GM18870 (cell line): ENCODE data around the gene TBX15.

ENCODE experiments used
- ATAC-seq: cut with Tn5 transposase; IDR thresholded peaks from one replicate; pipeline ENCODE4 v1.9.1; 2021; ENCODE audit warnings: moderate library complexity; ENCODE audit not compliant: unreplicated experiment

The TBX15 gene

GRCh38 chr1:119002028-119002686, 14.0 kb upstream of the TBX15 start:
- ATAC-seq = no peak

DNA sequence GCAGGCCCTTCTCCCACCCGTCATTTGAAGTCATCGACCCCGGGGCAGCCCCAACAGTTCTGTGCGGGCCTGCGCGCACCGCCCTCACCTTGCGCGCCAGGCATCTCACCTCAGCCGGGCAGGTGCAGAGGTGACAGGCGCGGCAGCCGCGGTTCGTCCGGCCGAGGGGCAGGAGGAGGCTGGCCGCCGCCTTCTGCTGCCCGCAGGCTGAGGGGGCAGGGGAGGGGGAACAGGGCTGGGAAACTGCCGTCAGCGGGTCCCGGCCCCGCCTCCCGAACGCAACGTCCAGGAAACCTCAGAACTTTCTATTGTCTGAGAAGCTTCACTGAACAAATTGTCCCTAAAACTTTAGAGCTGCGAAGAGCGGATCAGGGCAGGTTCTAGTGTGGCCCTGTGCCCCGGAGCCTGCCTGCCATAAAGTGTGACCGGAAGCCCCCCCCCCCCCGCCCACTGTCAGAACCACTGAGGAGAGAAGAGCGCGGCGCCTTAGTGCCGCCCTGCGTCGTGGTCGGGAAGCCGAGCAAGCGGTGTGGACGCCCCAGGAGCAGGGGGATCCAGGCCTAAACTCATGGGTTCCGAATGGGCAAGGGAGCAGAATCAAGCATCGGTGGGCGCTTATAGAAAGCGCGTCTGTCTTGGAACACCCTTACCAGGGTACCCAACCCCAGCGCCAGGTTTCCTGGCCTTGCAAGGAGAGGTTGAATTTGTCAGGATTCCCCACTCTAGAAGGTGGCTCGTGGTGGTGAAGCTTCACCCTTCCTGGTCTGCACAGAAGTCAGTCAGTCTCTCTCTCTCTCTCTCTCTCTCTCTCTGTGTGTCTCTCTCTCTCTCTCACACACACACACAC, 13.3 kb upstream of the TBX15 start:
- no peak for ATAC-seq

GRCh38 chr1:119000371-119001180, 12.4 kb upstream of the TBX15 start:
- ATAC-seq = no peak

DNA sequence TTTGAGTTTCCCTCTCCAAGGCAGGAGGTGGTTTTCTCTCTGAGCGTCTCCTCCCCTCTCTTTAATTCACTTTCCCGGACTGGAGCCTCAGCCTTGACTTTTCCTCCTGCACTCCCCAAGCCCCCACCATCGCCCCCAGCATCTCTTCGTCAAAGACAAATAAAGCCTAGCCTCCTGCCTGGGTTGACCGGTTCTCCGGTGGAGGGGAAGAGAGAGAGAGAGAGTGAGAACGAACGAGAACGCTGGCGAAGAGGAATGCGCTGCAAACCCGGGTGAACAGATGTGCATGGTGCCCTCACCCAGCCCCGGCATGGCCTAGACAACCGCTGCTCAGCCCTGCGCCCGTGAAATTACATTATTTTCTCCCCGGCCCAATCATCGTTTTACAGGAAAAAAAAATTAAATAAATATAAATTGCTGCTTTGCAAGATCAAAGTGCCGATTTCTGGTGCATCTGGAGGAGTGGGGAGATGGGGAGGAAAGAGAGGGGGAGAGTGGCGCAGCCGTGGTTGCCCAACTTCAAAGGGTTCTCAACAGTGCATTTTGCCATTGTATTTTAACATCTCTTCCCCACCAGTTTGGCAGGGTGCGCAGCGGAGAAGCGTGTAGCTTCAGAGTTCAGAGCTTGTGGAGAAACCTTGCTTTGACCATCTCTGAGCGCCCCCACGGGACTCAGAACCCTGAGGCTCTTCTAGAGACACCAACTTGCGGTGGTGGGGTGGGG, 11.4 kb upstream of the TBX15 start:
- ATAC-seq = no peak

GRCh38 chr1:118998171-118998570, 10.0 kb upstream of the TBX15 start:
- ATAC-seq = no peak

GRCh38 chr1:118997225-118997624, 9.1 kb upstream of the TBX15 start:
- no peak for ATAC-seq

DNA sequence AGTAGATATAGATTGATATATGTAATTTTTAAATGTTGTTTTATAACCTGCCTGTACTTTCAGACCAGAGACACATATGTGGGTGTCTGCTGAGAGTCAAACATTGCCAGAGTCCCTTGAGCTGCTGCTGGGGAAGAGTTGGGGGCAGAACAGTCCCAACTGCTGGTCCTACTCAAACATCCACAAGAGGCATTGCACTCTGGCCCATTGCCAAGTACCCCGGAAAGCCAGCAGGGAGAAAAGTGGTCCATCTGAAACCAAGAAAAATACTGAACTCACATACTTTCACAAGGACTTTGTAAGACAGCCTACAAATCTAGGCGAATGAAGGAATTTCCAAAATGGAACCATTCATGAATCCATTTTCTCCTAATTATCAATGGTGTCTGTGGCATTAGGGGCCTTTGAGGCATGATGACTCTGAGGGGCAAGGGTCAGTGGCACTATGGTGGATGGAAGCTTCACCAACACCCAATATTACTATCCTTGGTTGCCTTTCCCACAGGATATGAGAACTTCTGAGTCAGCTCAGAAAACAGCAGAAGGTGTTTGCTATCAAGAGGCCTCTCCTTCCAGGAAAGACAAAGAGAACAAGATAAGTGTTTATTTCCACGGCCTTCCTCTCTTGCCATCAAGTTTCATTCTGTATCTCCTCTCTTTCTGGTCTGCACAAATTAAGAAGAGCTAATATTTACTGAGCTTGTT, 7.3 kb upstream of the TBX15 start:
- ATAC-seq = no peak

GRCh38 chr1:118993700-118994026, 5.5 kb upstream of the TBX15 start:
- ATAC-seq = no peak

- no peak for ATAC-seq
Observed at GRCh38 chr1:118992868-118993699, 4.9 kb upstream of the TBX15 start.

- no peak for ATAC-seq
Observed at GRCh38 chr1:118992237-118992825, 4.2 kb upstream of the TBX15 start.

DNA sequence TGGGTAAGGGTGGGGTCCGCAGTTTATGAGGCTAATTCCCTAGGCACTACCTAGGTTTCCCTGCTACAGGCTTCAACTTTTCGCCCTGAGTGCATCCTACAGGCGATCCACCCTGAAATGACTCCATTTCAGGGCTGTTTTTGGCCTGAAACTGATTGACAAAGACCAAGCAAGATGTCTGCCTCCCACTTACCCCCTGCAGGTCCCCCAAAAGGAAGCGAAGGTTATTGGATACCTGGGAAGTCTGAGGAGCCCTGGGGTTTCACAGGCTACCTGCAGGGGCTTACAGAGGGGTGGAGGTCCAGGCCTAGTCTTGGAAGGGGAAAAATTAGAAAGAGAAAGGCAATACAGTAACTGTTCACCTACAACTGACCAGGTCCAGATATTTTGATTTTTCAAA, 3.3 kb upstream of the TBX15 start:
- ATAC-seq = no peak

GRCh38 chr1:118990513-118991152, 2.5 kb upstream of the TBX15 start:
- no peak for ATAC-seq

DNA sequence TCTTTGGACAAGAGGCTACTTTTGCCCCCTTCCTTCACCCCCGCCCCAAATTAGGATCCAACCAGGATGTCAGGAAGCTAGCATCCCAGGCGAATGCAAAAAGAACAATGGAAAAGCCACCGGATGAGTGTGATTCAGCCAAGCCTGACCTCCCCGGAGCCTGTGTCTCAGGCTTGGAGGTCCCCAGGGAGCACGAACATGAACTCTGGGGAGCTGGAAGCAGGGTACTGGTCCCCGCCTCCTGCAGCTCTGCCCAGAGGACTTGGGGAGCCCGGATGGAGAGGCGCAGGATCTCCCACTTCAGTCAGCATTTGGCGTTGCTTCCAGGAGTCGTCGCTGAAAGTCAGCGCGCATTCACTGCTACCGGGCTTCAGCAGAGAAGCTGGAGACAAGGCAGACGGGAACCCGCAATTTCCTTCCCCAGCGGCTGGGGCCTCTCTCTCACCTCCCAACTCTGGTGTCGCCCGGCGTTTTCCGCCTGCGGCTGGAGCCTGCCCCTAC, 1.8 kb upstream of the TBX15 start:
- ATAC-seq = no peak

- ATAC-seq = no peak
Observed at GRCh38 chr1:118989006-118989815, 1.1 kb upstream of the TBX15 start.

DNA sequence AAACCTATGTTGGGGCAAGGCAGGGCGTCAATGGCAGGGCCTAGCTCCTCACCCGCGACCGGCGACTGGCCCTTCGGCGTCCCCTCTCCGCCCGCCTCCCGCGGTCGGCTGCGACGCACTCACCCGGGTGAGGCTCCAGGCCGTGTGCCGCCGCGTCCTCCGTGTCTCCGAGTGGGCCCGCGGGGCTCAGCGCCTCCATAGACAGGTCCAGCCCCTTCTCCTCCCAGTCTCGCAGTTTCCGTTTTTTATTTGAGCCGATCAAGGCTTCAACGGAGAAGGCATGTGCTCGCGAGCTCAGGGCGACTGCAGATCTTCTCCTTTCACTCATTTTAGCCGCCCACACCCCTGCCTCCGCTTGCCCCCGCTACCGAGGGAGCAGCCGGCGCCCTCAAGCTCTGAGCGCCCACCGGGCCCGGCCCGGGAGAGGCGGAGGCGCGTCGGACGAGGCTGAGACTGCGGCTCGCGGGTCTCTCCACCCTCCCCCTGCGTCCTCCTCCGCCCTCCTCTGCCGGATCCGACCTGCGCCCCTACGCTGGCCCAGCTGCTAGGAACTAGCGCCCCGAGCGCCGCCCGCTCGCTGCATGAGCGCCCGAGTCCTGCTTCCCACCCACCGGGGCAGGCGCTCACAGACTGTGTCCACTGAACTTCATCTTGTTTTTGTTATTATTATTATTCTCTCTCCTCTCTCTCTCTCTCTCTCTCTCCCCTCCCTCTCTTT, 516 bp downstream of the TBX15 start:
- no peak for ATAC-seq

- ATAC-seq = no peak
Observed at GRCh38 chr1:118986555-118987467, 1.3 kb downstream of the TBX15 start.
